ENCODE measurements around the gene ZBTB3. TPM values are rescaled to one million over a fixed set of nuclear protein-coding genes. Genes with fewer than 3 reads are reported as not detected.
"Not testable (repeated sequence)": the region's sequence is repeated elsewhere in the genome, so short reads cannot be mapped to it uniquely, and the experiment has no call there.

The ZBTB3 gene
- total and polyA plus RNA-seq, 7 donors = 1.5 to 8.7 (median 5.4) TPM

DNA sequence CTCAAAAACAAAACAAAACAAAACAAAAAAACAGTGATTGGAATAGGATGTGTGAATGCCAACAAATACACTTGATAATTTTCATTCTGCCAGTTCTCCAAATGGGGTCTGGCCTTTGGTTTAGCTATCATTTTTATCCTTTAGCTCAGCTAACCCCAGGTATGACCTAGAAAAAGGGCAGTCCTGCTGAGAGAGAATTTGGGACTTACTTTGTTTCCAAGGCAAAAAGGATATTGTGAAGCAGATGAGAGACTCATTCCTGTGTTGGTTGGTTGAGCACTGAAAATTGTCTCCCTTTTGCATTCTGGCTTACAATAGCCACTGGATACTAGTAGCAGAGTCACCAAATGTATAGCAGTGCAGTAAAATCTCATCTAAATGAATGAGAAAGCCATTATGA is 16.8 kb downstream of the ZBTB3 start:
- intact Hi-C loops (cut with DNase I) = no loop called here
- TF ChIP-seq, protein P1, sequence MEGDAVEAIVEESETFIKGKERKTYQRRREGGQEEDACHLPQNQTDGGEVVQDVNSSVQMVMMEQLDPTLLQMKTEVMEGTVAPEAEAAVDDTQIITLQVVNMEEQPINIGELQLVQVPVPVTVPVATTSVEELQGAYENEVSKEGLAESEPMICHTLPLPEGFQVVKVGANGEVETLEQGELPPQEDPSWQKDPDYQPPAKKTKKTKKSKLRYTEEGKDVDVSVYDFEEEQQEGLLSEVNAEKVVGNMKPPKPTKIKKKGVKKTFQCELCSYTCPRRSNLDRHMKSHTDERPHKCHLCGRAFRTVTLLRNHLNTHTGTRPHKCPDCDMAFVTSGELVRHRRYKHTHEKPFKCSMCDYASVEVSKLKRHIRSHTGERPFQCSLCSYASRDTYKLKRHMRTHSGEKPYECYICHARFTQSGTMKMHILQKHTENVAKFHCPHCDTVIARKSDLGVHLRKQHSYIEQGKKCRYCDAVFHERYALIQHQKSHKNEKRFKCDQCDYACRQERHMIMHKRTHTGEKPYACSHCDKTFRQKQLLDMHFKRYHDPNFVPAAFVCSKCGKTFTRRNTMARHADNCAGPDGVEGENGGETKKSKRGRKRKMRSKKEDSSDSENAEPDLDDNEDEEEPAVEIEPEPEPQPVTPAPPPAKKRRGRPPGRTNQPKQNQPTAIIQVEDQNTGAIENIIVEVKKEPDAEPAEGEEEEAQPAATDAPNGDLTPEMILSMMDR (IDR thresholded peaks at IDR 0.05) = no peak
- no peaks in the 10 kb centered on the region for H3K4me1 ChIP-seq
- H3K4me3 ChIP-seq = no peak overlapping the region
- no peaks in the 10 kb centered on the region for H3K9me3 ChIP-seq
- DNase-seq = no peak
- H3K36me3 ChIP-seq (ENCODE audit: insufficient read depth in 1 of 2, low read depth in 1 of 2) = peaks cover 0 to 89% of the 10 kb centered on the region in 2 donors
- ATAC-seq = no peak
- no peaks in the 10 kb centered on the region for H3K27me3 ChIP-seq (ENCODE audit: insufficient read depth in 3 of 3, low read length in 2 of 3)
- H3K27ac ChIP-seq = no peak overlapping the region

DNA sequence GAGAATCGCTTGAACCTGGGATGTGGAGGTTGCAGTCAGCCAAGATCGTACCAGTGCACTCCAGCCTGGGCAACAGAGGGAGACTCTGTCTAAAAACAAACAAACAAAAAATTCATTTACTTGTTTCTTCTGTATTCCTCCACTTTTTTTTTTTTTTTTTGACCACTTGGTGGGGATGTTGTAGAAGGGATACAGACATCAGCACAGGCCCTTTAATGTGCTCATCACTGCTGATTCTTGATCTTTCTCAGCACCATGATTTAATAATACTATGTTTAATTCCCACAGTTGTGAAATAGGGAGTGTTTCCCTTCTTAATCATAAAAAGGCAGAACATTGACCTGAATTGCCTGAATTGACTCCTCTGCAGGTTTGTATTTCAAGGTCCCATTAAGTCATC is 21.1 kb downstream of the ZBTB3 start:
- TF ChIP-seq, protein P1 (IDR thresholded peaks at IDR 0.05) = no peak
- Histone ChIP-seq H3K4me1 (peaks cover 15% of the 10 kb centered on the region), H3K27me3 (ENCODE audit: insufficient read depth in 3 of 3, low read length in 2 of 3) (no peaks in the 10 kb centered on the region), H3K27ac (no peak overlapping the region), H3K4me3 (no peak overlapping the region), H3K9me3 (no peaks in the 10 kb centered on the region), H3K36me3 (ENCODE audit: insufficient read depth in 1 of 2, low read depth in 1 of 2) (peaks cover 4 to 65% of the 10 kb centered on the region in 2 donors)
- DNase-seq (no peak), ATAC-seq (no peak)
- intact Hi-C loops (cut with DNase I) = no loop called here
- WGBS, 3 donors = 86 to 94% (median 86%) methylated on average over 2 of the region's 2 CpGs

DNA sequence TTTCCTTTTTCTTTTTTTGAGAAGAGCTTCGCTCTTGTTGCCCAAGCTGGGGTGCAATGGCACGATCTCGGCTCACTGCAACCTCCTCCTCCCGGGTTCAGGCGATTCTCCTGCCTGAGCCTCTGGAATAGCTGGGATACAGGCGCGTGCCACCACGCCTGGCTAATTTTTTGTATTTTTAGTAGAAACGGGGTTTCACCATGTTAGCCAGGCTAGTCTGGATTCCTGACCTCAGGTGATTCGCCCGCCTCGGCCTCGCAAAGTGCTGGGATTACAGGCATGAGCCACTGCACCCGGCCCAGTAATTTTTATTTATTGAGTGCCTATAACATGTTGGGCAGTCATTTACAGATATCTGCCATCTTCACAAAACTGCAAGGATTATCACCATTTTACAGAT is 23.9 kb downstream of the ZBTB3 start:
- 87 to 89% (median 88%) methylated on average over 14 of the region's 14 CpGs for WGBS, 3 donors
- H3K27ac ChIP-seq; ATAC-seq; H3K9me3 ChIP-seq; intact Hi-C loops (cut with DNase I); DNase-seq; H3K27me3 ChIP-seq (ENCODE audit: insufficient read depth in 3 of 3, low read length in 2 of 3): not testable (repeated sequence)
- peak overlapping the region; percentile 76 for H3K4me3 ChIP-seq
- H3K4me1 ChIP-seq = peaks cover 23% of the 10 kb centered on the region
- H3K36me3 ChIP-seq (ENCODE audit: insufficient read depth in 1 of 2, low read depth in 1 of 2) = peaks cover 4 to 38% of the 10 kb centered on the region in 2 donors

DNA sequence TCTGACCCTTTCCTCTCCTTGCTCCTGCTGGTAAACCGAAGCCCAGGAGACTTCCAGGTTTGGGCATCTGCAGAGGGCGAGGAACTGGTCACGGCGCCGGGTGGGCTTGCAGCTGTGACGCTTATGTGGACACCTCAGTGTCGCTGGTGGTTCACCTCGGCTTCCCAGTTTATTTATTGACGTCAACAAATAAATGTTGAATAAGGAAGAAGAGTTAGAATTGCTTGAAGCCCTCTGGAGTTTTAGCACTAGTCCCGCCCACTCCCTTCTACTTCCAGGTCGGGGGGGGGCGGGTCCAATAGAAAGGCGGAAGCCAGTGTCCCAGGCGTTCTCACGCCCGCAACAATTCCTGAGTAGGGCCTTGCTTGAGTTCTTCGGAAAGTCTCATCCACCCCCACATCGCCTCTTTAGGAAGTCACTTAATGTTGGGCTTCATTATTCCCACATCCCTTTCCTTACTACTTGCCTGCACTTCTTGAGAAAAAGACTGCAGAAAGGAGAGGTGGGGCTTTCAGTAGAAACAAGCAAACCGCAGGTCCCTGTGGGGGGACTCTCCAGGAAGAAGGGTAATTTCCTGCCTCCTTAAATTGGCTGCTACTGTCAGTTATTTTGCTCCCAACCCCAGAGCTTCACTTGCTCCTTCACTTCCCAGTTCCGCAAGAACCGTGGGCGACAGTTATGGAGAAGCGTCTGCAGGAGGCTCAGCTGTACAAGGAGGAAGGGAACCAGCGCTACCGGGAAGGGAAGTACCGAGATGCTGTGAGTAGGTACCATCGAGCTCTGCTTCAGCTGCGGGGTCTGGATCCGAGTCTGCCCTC is 25.6 kb downstream of the ZBTB3 start, which contains the start of gene TTC9C:
Gene TTC9C, plus strand, starts transcription at position 316 of the 818 bp plus-strand sequence. Its CDS starts 363 bp downstream, at position 679.
- peaks cover 38% of the 10 kb centered on the region for H3K4me1 ChIP-seq
- TF ChIP-seq, protein P1 (IDR thresholded peaks at IDR 0.05) = no peak
- intact Hi-C loops (cut with DNase I) = loop anchor here (5.0 kb wide), 2 partner anchors 34 to 39 kb away; partner anchors contain the start of gene POLR2G (in 1 of the 2)

DNA sequence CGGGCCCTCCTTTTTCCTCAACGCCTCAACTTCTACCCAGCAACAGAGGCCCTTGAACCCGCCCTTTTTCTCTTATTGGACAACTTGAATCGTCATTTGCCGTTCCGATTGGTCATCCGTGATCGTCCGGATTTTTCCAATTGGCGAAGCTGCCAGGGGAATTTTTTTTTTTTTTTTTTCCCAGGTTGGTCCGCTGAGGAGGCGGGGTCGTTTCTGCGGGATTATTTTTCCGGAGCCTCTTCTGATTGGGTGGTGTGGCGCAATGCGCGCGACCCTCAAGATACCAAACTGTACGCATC is 26.1 kb downstream of the ZBTB3 start:
- WGBS, 3 donors = 0% methylated on average over 20 of the region's 20 CpGs
- DNase-seq (peak; percentile 78 to 86), ATAC-seq (peak; percentile 81 to 86 (median 82))
- peak overlapping the region; percentile 98 for H3K27ac ChIP-seq
- no peaks in the 10 kb centered on the region for H3K9me3 ChIP-seq
- intact Hi-C loops (cut with DNase I) = loop anchor here (5.0 kb wide), 2 partner anchors 34 to 39 kb away; partner anchors contain the start of gene POLR2G (in 1 of the 2)
- H3K4me3 ChIP-seq = peak overlapping the region; percentile 76
- peaks cover 7 to 35% of the 10 kb centered on the region in 2 donors for H3K36me3 ChIP-seq (ENCODE audit: insufficient read depth in 1 of 2, low read depth in 1 of 2)
- TF ChIP-seq, protein P1 (IDR thresholded peaks at IDR 0.05) = no peak
- peaks cover 38% of the 10 kb centered on the region for H3K4me1 ChIP-seq
- no peaks in the 10 kb centered on the region for H3K27me3 ChIP-seq (ENCODE audit: insufficient read depth in 3 of 3, low read length in 2 of 3)

More for the DNA sequence above, 25.6 kb downstream of the ZBTB3 start, which contains the start of gene TTC9C:
- Histone ChIP-seq H3K4me3 (peak within 1 kb of the TSS; percentile 76), H3K36me3 (ENCODE audit: insufficient read depth in 1 of 2, low read depth in 1 of 2) (peaks cover 5 to 35% of the 10 kb centered on the region in 2 donors), H3K27me3 (ENCODE audit: insufficient read depth in 3 of 3, low read length in 2 of 3) (no peaks in the 10 kb centered on the region), H3K27ac (peak within 1 kb of the TSS; percentile 98), H3K9me3 (no peaks in the 10 kb centered on the region)
- DNase-seq (peak; percentile 87 to 91), ATAC-seq (peak; percentile 65 to 78 (median 68))
- WGBS, 3 donors = 0 to 2% (median 0%) methylated on average over 28 to 29 of the region's 29 CpGs
